A549 (cell line): ENCODE results near the gene CENPX.

Source experiments
- CHD2 ChIP-seq: fragments of 150-350 bp; IDR thresholded peaks from 2 replicates; pipeline ENCODE4 v1.6.1; 2014; ENCODE audit warnings: low read length; ENCODE audit not compliant: partially characterized antibody
- CTCF ChIP-seq: fragments of >200 bp; sonication (Bioruptor Twin); formaldehyde crosslinking; IDR thresholded peaks from 3 replicates; pipeline ENCODE4 v1.5.1; 2016
- MAFK ChIP-seq: fragments of 450-650 bp; IDR thresholded peaks from 2 replicates; pipeline ENCODE4 v1.6.1; 2014; ENCODE audit not compliant: partially characterized antibody
- MAX ChIP-seq: IDR thresholded peaks from 2 replicates; pipeline ENCODE4 v1.6.1; 2012
- NPAS2 ChIP-seq: fragments of 250-450 bp; sonication (Bioruptor Pico); IDR thresholded peaks from 2 replicates; pipeline ENCODE4 v1.8.0; 2022; ENCODE audit warnings: mild to moderate bottlenecking, moderate library complexity, borderline replicate concordance
- PHF8 ChIP-seq: fragments of 200-600 bp; sonication (generic); IDR thresholded peaks from 2 replicates; pipeline ENCODE4 v1.6.1; 2016; ENCODE audit warnings: low read depth, mild to moderate bottlenecking, antibody characterized with exemption, moderate library complexity, borderline replicate concordance
- POLR2A ChIP-seq: IDR thresholded peaks from 2 replicates; pipeline ENCODE4 v1.6.1; 2012; ENCODE audit warnings: mild to moderate bottlenecking, low read length
- POLR2AphosphoS2 ChIP-seq: conservative IDR thresholded peaks from 2 replicates; pipeline ENCODE4 v1.6.1; 2012; ENCODE audit warnings: low read length, improper control_type of control experiment, inconsistent platforms
- USF2 ChIP-seq: fragments of 450-650 bp; IDR thresholded peaks from 2 replicates; pipeline ENCODE4 v1.6.1; 2014; ENCODE audit warnings: antibody characterized with exemption

- no peak for TF ChIP-seq CHD2
- no peak for TF ChIP-seq NPAS2 (CRISPR knock-in tag)
- no peak for TF ChIP-seq POLR2A
- no peak for TF ChIP-seq CTCF
- no peak for TF ChIP-seq MAX
- no peak for TF ChIP-seq USF2
- TF ChIP-seq POLR2AphosphoS2, result no peak
- TF ChIP-seq MAFK, result no peak
- no peak for TF ChIP-seq PHF8
Measured at GRCh38 chr17:82034371-82035011, 11.8 kb upstream of the CENPX start.
